Endodermal cell (in vitro differentiated cells): ENCODE data around the gene NEURL2. TPM values are rescaled to one million over a fixed set of nuclear protein-coding genes. Genes with fewer than 3 reads are reported as not detected.

Experiments used
- DNase-seq: peaks from one replicate; pipeline ENCODE4 v3.0.0-alpha.2; 2017
- H3K27ac ChIP-seq: 2 replicates; pipeline ENCODE4 v1.5.1; 2013; ENCODE audit warnings: mild to moderate bottlenecking, low read depth, low read length, moderate library complexity
- H3K27me3 ChIP-seq: 2 replicates; pipeline ENCODE4 v1.6.1; 2013; ENCODE audit warnings: mild to moderate bottlenecking, low read length, moderate library complexity; ENCODE audit not compliant: insufficient read depth, control insufficient read depth, poor library complexity, severe bottlenecking
- H3K36me3 ChIP-seq: 2 replicates; pipeline ENCODE4 v1.7.0; 2013; ENCODE audit warnings: mild to moderate bottlenecking, low read length, moderate library complexity; ENCODE audit not compliant: control insufficient read depth, insufficient read depth
- H3K4me1 ChIP-seq: one replicate; pipeline ENCODE4 v1.7.0; 2013; ENCODE audit warnings: low read length; ENCODE audit not compliant: control insufficient read depth, insufficient read depth
- H3K4me3 ChIP-seq: 2 replicates; pipeline ENCODE4 v1.5.1; 2013; ENCODE audit warnings: mild to moderate bottlenecking, low read length, moderate library complexity
- H3K9ac ChIP-seq: 2 replicates; pipeline ENCODE4 v1.6.1; 2013; ENCODE audit warnings: mild to moderate bottlenecking, low read length, moderate library complexity; ENCODE audit not compliant: poor library complexity, severe bottlenecking; ENCODE audit errors: extremely low read depth
- H3K9me3 ChIP-seq: 2 replicates; pipeline ENCODE4 v1.6.1; 2013; ENCODE audit warnings: mild to moderate bottlenecking, low read length, moderate library complexity; ENCODE audit not compliant: control insufficient read depth
- H3K27ac Mint-ChIP-seq: 2 replicates; pipeline ENCODE4 v1.8.0; 2020; ENCODE audit warnings: mixed read lengths
- H3K27me3 Mint-ChIP-seq: 2 replicates; pipeline ENCODE4 v1.8.0; 2021; ENCODE audit warnings: mild to moderate bottlenecking, mixed read lengths; ENCODE audit not compliant: insufficient read depth
- H3K36me3 Mint-ChIP-seq: 2 replicates; pipeline ENCODE4 v1.8.0; 2020; ENCODE audit warnings: low read depth, mixed read lengths
- H3K4me1 Mint-ChIP-seq: 2 replicates; pipeline ENCODE4 v1.8.0; 2020; ENCODE audit warnings: mixed read lengths
- H3K4me3 Mint-ChIP-seq: 2 replicates; pipeline ENCODE4 v1.8.0; 2020; ENCODE audit warnings: mild to moderate bottlenecking, moderate library complexity, mixed read lengths
- H3K9me3 Mint-ChIP-seq: 2 replicates; pipeline ENCODE4 v1.8.0; 2020; ENCODE audit warnings: mild to moderate bottlenecking, mixed read lengths
- WGBS, 2 experiments: methylation state at CpG; one replicate each; pipeline versions ENCODE4 v1.1.5 to v1.1.7; 2013; ENCODE audit warnings: missing lambda C conversion rate in 2 of 2, mixed read lengths in 1 of 2; ENCODE audit not compliant: insufficient coverage in 1 of 2, insufficient read length in 1 of 2; 5-methylcytosine and 5-hydroxymethylcytosine counted together
- total RNA-seq, 2 donors: library from RNA; stranded (reverse); fragmentation: NEBNext Ultra II Directional in 1 of 2; extraction: Animal tissue kit (Norgen Biotek cat#: 25700) in 1 of 2; gene quantifications; 2 replicates in 1 of 2; 3 replicates in 1 of 2; pipeline ENCODE4 v1.2.1, GENCODE V29; 2021
- TF ChIP-seq, protein P1 (sequence below): fragments of 200-600 bp; sonication (generic); conservative IDR thresholded peaks from 2 replicates; pipeline ENCODE4 v1.5.0; 2021; ENCODE audit warnings: antibody characterized with exemption, mild to moderate bottlenecking

NEURL2 gene
- total RNA-seq, 2 donors from 2014 or later = 4.4 to 6.4 TPM

GRCh38 chr20:45841407-45842129 is 49.4 kb downstream of the NEURL2 start:
- H3K36me3 ChIP-seq = peaks cover 56% of the 10 kb centered on the region
- no peak overlapping the region for H3K4me3 Mint-ChIP-seq
- no peak overlapping the region for H3K4me3 ChIP-seq
- H3K27ac Mint-ChIP-seq = no peak overlapping the region
- no peak for DNase-seq
- peaks cover 6% of the 10 kb centered on the region for H3K4me1 Mint-ChIP-seq
- H3K9me3 Mint-ChIP-seq = no peaks in the 10 kb centered on the region
- TF ChIP-seq, protein P1, sequence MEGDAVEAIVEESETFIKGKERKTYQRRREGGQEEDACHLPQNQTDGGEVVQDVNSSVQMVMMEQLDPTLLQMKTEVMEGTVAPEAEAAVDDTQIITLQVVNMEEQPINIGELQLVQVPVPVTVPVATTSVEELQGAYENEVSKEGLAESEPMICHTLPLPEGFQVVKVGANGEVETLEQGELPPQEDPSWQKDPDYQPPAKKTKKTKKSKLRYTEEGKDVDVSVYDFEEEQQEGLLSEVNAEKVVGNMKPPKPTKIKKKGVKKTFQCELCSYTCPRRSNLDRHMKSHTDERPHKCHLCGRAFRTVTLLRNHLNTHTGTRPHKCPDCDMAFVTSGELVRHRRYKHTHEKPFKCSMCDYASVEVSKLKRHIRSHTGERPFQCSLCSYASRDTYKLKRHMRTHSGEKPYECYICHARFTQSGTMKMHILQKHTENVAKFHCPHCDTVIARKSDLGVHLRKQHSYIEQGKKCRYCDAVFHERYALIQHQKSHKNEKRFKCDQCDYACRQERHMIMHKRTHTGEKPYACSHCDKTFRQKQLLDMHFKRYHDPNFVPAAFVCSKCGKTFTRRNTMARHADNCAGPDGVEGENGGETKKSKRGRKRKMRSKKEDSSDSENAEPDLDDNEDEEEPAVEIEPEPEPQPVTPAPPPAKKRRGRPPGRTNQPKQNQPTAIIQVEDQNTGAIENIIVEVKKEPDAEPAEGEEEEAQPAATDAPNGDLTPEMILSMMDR = no peak
- H3K27ac ChIP-seq = no peak overlapping the region
- H3K27me3 Mint-ChIP-seq = no peaks in the 10 kb centered on the region
- H3K9ac ChIP-seq = no peak overlapping the region
- WGBS, 2 experiments = 93 to 97% methylated on average over 7 to 10 of the region's 10 CpGs
- no peaks in the 10 kb centered on the region for H3K4me1 ChIP-seq
- no peaks in the 10 kb centered on the region for H3K27me3 ChIP-seq
- H3K36me3 Mint-ChIP-seq = peaks cover 38% of the 10 kb centered on the region
- H3K9me3 ChIP-seq = no peaks in the 10 kb centered on the region

GRCh38 chr20:45840700-45841198 is 50.3 kb downstream of the NEURL2 start:
- 94 to 95% methylated on average over 15 to 25 of the region's 25 CpGs for WGBS, 2 experiments
- H3K4me1 ChIP-seq = no peaks in the 10 kb centered on the region
- Mint-ChIP-seq H3K4me1 (peaks cover 7% of the 10 kb centered on the region), H3K27me3 (no peaks in the 10 kb centered on the region), H3K9me3 (no peaks in the 10 kb centered on the region), H3K27ac (no peak overlapping the region), H3K4me3 (no peak overlapping the region), H3K36me3 (peaks cover 31% of the 10 kb centered on the region)
- DNase-seq = no peak
- H3K9me3 ChIP-seq = no peaks in the 10 kb centered on the region
- H3K4me3 ChIP-seq = no peak overlapping the region
- H3K36me3 ChIP-seq = peaks cover 48% of the 10 kb centered on the region
- H3K27me3 ChIP-seq = no peaks in the 10 kb centered on the region
- no peak overlapping the region for H3K27ac ChIP-seq
- TF ChIP-seq, protein P1 = peak; percentile 18
- no peak overlapping the region for H3K9ac ChIP-seq

Other genes starting within 250 kb of the NEURL2 start
- gene WFDC11, start 221.0 kb downstream of the NEURL2 start, total RNA-seq = not detected
- not detected for gene WFDC13, start 189.2 kb downstream of the NEURL2 start, total RNA-seq
- not detected for gene WFDC10B, start 186.2 kb downstream of the NEURL2 start, total RNA-seq
- gene SPINT4, start 168.9 kb downstream of the NEURL2 start, total RNA-seq = not detected
- gene WFDC3, start 99.3 kb downstream of the NEURL2 start, total RNA-seq = under 1 TPM in 1 of 2 donors, not detected in 1; 0.66 TPM
- 10 to 100 TPM; 31.5 to 36.1 TPM for gene DNTTIP1, start 99.3 kb downstream of the NEURL2 start, total RNA-seq
- gene UBE2C, start 78.6 kb downstream of the NEURL2 start, total RNA-seq = 100 to 1,000 TPM; 139 to 216 TPM
- under 1 TPM in 1 of 2 donors, not detected in 1; 0.51 TPM for gene TNNC2, start 63.9 kb downstream of the NEURL2 start, total RNA-seq
- 10 to 100 TPM; 18.0 to 18.8 TPM for gene SNX21, start 57.4 kb downstream of the NEURL2 start, total RNA-seq
- 10 to 100 TPM; 24.3 to 27.9 TPM for gene ACOT8, start 33.8 kb downstream of the NEURL2 start, total RNA-seq
- 1 to 10 TPM; 2.1 to 4.6 TPM for gene ZSWIM3, start 33.6 kb downstream of the NEURL2 start, total RNA-seq
- 10 to 100 TPM; 11.6 to 12.5 TPM for gene ZSWIM1, start 10.0 kb downstream of the NEURL2 start, total RNA-seq
- 1 to 10 TPM; 2.2 to 2.6 TPM for gene SPATA25, start 3.6 kb downstream of the NEURL2 start, total RNA-seq
- gene CTSA, start 127 bp upstream of the NEURL2 start, total RNA-seq = 10 to 100 TPM; 70.7 to 84.8 TPM
- gene PLTP, start 20.9 kb upstream of the NEURL2 start, total RNA-seq = 100 to 1,000 TPM in 1 of 2 donors, 10 to 100 TPM in 1; 92.1 to 123 TPM
- gene PCIF1, start 43.5 kb upstream of the NEURL2 start, total RNA-seq = 10 to 100 TPM; 22.0 to 34.5 TPM
- 10 to 100 TPM; 18.3 to 21.0 TPM for gene ZNF335, start 81.0 kb upstream of the NEURL2 start, total RNA-seq
- under 1 TPM; 0.15 to 0.29 TPM for gene MMP9, start 117.7 kb upstream of the NEURL2 start, total RNA-seq
- gene SLC12A5, start 138.0 kb upstream of the NEURL2 start, total RNA-seq = 10 to 100 TPM in 1 of 2 donors, 1 to 10 TPM in 1; 5.7 to 10.2 TPM
- 10 to 100 TPM; 19.3 to 28.7 TPM for gene NCOA5, start 198.8 kb upstream of the NEURL2 start, total RNA-seq
- gene CD40, start 227.1 kb upstream of the NEURL2 start, total RNA-seq = 10 to 100 TPM in 1 of 2 donors, 1 to 10 TPM in 1; 9.0 to 16.4 TPM